ENCODE results near the gene GPR148. TPM values are rescaled to one million over a fixed set of nuclear protein-coding genes. Genes with fewer than 3 reads are reported as not detected.

The GPR148 gene
- polyA plus RNA-seq, 2 of the 4 experiments (the other 2 are of a cell fraction), result not detected

GRCh38 chr2:130756053-130756873, 27.4 kb downstream of the GPR148 start:
- no peak for TF ChIP-seq HEYL (CRISPR knock-in tag; IDR thresholded peaks at IDR 0.05)
- TF ChIP-seq, protein P1, sequence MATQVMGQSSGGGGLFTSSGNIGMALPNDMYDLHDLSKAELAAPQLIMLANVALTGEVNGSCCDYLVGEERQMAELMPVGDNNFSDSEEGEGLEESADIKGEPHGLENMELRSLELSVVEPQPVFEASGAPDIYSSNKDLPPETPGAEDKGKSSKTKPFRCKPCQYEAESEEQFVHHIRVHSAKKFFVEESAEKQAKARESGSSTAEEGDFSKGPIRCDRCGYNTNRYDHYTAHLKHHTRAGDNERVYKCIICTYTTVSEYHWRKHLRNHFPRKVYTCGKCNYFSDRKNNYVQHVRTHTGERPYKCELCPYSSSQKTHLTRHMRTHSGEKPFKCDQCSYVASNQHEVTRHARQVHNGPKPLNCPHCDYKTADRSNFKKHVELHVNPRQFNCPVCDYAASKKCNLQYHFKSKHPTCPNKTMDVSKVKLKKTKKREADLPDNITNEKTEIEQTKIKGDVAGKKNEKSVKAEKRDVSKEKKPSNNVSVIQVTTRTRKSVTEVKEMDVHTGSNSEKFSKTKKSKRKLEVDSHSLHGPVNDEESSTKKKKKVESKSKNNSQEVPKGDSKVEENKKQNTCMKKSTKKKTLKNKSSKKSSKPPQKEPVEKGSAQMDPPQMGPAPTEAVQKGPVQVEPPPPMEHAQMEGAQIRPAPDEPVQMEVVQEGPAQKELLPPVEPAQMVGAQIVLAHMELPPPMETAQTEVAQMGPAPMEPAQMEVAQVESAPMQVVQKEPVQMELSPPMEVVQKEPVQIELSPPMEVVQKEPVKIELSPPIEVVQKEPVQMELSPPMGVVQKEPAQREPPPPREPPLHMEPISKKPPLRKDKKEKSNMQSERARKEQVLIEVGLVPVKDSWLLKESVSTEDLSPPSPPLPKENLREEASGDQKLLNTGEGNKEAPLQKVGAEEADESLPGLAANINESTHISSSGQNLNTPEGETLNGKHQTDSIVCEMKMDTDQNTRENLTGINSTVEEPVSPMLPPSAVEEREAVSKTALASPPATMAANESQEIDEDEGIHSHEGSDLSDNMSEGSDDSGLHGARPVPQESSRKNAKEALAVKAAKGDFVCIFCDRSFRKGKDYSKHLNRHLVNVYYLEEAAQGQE (IDR thresholded peaks at IDR 0.05), result peak; percentile 81
- no peak for TF ChIP-seq CBX8 (IDR thresholded peaks at IDR 0.05)
- FAIRE-seq, result no peak
- H3K27ac ChIP-seq, result no peak overlapping the region
- 67% methylated on average over 19 of the region's 80 CpGs for WGBS (ENCODE audit: missing lambda C conversion rate)
- H3K9me3 ChIP-seq, result no peaks in the 10 kb centered on the region
- peak overlapping the region; percentile 41 for H3K4me3 ChIP-seq
- DNase-seq (ENCODE audit: low read depth in 1 of 2, low spot score in 1 of 2), result peak in 1 of 2 experiments; percentile 23
- ATAC-seq, result peak; percentile 81 to 82
- ChIA-PET POLR2A (no interaction called here), CTCF (no interaction called here)
- peak overlapping the region; percentile 94 for H3K4me2 ChIP-seq
- H3K4me1 ChIP-seq, result no peaks in the 10 kb centered on the region

- ATAC-seq, result no peak
- WGBS (ENCODE audit: missing lambda C conversion rate), result 21% methylated on average over 16 of the region's 16 CpGs
- CTCF ChIA-PET, result no interaction called here
Measured at GRCh38 chr2:130756874-130757668, 28.2 kb downstream of the GPR148 start.

DNA sequence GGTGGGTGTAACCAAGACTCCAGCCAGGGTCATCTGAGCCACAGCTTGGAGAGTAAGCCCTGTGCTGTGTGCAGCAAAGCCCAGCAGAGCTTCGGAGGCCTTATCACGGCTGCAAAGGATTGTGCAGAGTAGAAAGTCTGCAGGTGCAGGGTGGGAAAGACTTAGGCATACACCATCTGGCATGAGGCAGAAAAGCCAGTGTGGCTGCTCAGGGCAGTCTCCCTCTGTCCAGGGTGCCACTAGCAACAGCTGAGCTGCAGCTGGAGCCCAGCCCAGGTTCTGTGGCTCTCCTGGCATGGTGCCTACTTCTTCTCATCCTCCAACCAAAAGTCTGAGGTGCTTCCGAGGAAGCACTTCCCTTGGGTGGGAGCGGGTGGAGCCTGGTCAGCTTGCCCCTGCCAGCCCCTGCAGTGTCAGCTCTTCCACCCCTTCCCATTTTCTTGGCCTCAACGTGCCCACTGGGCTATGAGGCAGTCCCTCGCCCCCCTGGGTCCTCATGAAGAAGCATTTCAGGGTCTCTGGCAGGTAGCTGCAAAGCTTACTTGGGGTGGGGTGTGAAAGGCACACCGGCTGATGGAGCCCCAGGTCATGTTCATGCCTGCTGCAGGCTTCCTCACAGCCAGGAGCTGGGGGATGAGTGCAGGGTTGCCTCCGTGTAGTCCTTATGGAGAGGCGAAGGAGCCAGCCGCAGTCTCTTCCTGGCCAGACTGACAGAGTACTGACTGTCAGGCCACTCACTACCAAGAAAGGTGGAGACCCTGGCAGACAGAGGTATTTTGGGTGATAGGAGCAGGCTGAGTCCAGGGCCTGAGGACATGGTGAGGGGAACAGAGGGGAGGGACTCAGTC, 31.3 kb downstream of the GPR148 start:
- no peak for FAIRE-seq
- ATAC-seq, result no peak
- ChIA-PET CTCF (no interaction called here), POLR2A (no interaction called here)
- Histone ChIP-seq H3K4me1 (no peaks in the 10 kb centered on the region), H3K27ac (no peak overlapping the region), H3K4me3 (no peak overlapping the region), H3K4me2 (no peak overlapping the region), H3K9me3 (no peaks in the 10 kb centered on the region)
- no peak for DNase-seq (ENCODE audit: low read depth in 1 of 2, low spot score in 1 of 2)
- WGBS (ENCODE audit: missing lambda C conversion rate), result 12% methylated on average over 9 of the region's 10 CpGs
- TF ChIP-seq, protein P2, sequence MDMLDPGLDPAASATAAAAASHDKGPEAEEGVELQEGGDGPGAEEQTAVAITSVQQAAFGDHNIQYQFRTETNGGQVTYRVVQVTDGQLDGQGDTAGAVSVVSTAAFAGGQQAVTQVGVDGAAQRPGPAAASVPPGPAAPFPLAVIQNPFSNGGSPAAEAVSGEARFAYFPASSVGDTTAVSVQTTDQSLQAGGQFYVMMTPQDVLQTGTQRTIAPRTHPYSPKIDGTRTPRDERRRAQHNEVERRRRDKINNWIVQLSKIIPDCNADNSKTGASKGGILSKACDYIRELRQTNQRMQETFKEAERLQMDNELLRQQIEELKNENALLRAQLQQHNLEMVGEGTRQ (IDR thresholded peaks at IDR 0.05), result no peak
- no peak for TF ChIP-seq EHF (CRISPR knock-in tag; IDR thresholded peaks at IDR 0.05)
- TF ChIP-seq E2F6 (IDR thresholded peaks at IDR 0.05; ENCODE audit: borderline replicate concordance, low read depth), result no peak
- no peak for TF ChIP-seq MAX (IDR thresholded peaks at IDR 0.05)
- TF ChIP-seq JUNB (IDR thresholded peaks at IDR 0.05), result no peak
- TF ChIP-seq ATOH8 (CRISPR knock-in tag; IDR thresholded peaks at IDR 0.05; ENCODE audit: low read depth), result no peak
- no peak for TF ChIP-seq NR3C1 (IDR thresholded peaks at IDR 0.05)
- TF ChIP-seq, protein P3, sequence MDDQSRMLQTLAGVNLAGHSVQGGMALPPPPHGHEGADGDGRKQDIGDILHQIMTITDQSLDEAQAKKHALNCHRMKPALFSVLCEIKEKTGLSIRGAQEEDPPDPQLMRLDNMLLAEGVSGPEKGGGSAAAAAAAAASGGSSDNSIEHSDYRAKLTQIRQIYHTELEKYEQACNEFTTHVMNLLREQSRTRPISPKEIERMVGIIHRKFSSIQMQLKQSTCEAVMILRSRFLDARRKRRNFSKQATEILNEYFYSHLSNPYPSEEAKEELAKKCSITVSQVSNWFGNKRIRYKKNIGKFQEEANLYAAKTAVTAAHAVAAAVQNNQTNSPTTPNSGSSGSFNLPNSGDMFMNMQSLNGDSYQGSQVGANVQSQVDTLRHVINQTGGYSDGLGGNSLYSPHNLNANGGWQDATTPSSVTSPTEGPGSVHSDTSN (IDR thresholded peaks at IDR 0.05), result no peak
- TF ChIP-seq NFE2L2 (conservative IDR thresholded peaks at IDR 0.05; ENCODE audit: low read length), result no peak
- no peak for TF ChIP-seq ZSCAN20 (CRISPR knock-in tag; IDR thresholded peaks at IDR 0.05)

More at GRCh38 chr2:130756874-130757668, 28.2 kb downstream of the GPR148 start:
- FAIRE-seq, result no peak
- H3K4me1 ChIP-seq, result no peaks in the 10 kb centered on the region
- H3K4me2 ChIP-seq, result no peak overlapping the region
- no peak overlapping the region for H3K4me3 ChIP-seq
- H3K9me3 ChIP-seq, result no peaks in the 10 kb centered on the region
- POLR2A ChIA-PET, result no interaction called here
- TF ChIP-seq MYC (IDR thresholded peaks at IDR 0.05; ENCODE audit: borderline replicate concordance, low read length), result no peak
- no peak for TF ChIP-seq ELK1 (IDR thresholded peaks at IDR 0.05; ENCODE audit: low read depth, low read length)
- no peak for TF ChIP-seq FOXS1 (CRISPR knock-in tag; IDR thresholded peaks at IDR 0.05)
- TF ChIP-seq HDAC2 (IDR thresholded peaks at IDR 0.05), result no peak
- TF ChIP-seq POLR2A (IDR thresholded peaks at IDR 0.05; ENCODE audit: low read length), result no peak
- no peak for TF ChIP-seq EHF (CRISPR knock-in tag; IDR thresholded peaks at IDR 0.05)
- no peak for TF ChIP-seq FOSL2 (IDR thresholded peaks at IDR 0.05)
- no peak for TF ChIP-seq FOSL2 (CRISPR knock-in tag; IDR thresholded peaks at IDR 0.05)
- TF ChIP-seq, protein P2 (IDR thresholded peaks at IDR 0.05), result no peak
- no peak for TF ChIP-seq ZC3H11A (IDR thresholded peaks at IDR 0.05)
- TF ChIP-seq HEYL (CRISPR knock-in tag; IDR thresholded peaks at IDR 0.05), result no peak
- no peak overlapping the region for H3K27ac ChIP-seq
- DNase-seq (ENCODE audit: low read depth in 1 of 2, low spot score in 1 of 2), result no peak
